PC-9 (cell line): ENCODE results near the gene ECHDC3. TPM values are rescaled to one million over a fixed set of nuclear protein-coding genes. Genes with fewer than 3 reads are reported as not detected.

Experiments used
- BruUV-seq: library from RNA; stranded (reverse); fragments of 400-500 nt; replicated peaks from 2 replicates; lab custom pipeline; 2021; lab: Mats Ljungman, UMichigan
- CTCF ChIA-PET: fragments of 300-600 bp; sonication (Branson Sonifier 250); formaldehyde crosslinking; loops from one replicate; lab custom pipeline; 2022; ENCODE audit warnings: antibody characterized with exemption; lab: Charles Lee
- POLR2A ChIA-PET: fragments of 300-600 bp; sonication (Branson Sonifier 250); formaldehyde crosslinking; loops from one replicate; lab custom pipeline; 2022; ENCODE audit warnings: antibody characterized with exemption; ENCODE audit not compliant: unreplicated experiment; lab: Charles Lee
- DNase-seq, 2 experiments: peaks; one replicate each; pipeline versions ENCODE4 v3.0.0 to v3.0.0-alpha.2; 2015 to 2022; ENCODE audit warnings: mixed read lengths in 1 of 2
- H2AFZ ChIP-seq: fragments of 200-600 bp; sonication (generic); 2 replicates; pipeline ENCODE4 v1.8.1; 2017; ENCODE audit warnings: antibody characterized with exemption
- H3F3A ChIP-seq: fragments of 200-600 bp; sonication (generic); 2 replicates; pipeline ENCODE4 v1.8.1; 2017; ENCODE audit warnings: antibody characterized with exemption, mild to moderate bottlenecking, low read depth; ENCODE audit not compliant: insufficient read depth
- H3K27ac ChIP-seq: fragments of 200-600 bp; sonication (generic); 2 replicates; pipeline ENCODE4 v1.6.1; 2016; ENCODE audit warnings: mixed run types
- H3K27me3 ChIP-seq: fragments of 200-600 bp; sonication (generic); 2 replicates; pipeline ENCODE4 v1.6.1; 2016; ENCODE audit warnings: low read depth, mixed run types; ENCODE audit not compliant: insufficient read depth
- H3K36me3 ChIP-seq: fragments of 200-600 bp; sonication (generic); 2 replicates; pipeline ENCODE4 v1.6.1; 2016; ENCODE audit warnings: low read depth, mixed run types
- H3K4me1 ChIP-seq: fragments of 200-600 bp; sonication (generic); replicated peaks from 2 replicates; pipeline ENCODE4 v1.6.1; 2016; ENCODE audit warnings: mixed run types; ENCODE audit not compliant: insufficient read depth
- H3K4me2 ChIP-seq: fragments of 200-600 bp; sonication (generic); 2 replicates; pipeline ENCODE4 v1.6.1; 2017; ENCODE audit warnings: mixed run types
- H3K4me3 ChIP-seq: fragments of 200-600 bp; sonication (generic); 2 replicates; pipeline ENCODE4 v1.6.1; 2016; ENCODE audit warnings: mixed run types
- H3K79me2 ChIP-seq: fragments of 200-600 bp; sonication (generic); 2 replicates; pipeline ENCODE4 v1.6.1; 2017; ENCODE audit warnings: low read depth, mixed run types
- H3K9me2 ChIP-seq: fragments of 200-600 bp; sonication (generic); 2 replicates; pipeline ENCODE4 v1.8.1; 2017; ENCODE audit warnings: mild to moderate bottlenecking; ENCODE audit not compliant: insufficient read depth
- H3K9me3 ChIP-seq: fragments of 200-600 bp; sonication (generic); 2 replicates; pipeline ENCODE4 v1.8.1; 2016; ENCODE audit warnings: low read depth; ENCODE audit not compliant: insufficient read depth
- H4K20me1 ChIP-seq: fragments of 200-600 bp; sonication (generic); 2 replicates; pipeline ENCODE4 v1.8.1; 2017; ENCODE audit not compliant: insufficient read depth
- EZH2 ChIP-seq: fragments of 200-600 bp; sonication (generic); IDR thresholded peaks from 2 replicates; pipeline ENCODE4 v1.8.0; 2017; ENCODE audit warnings: antibody characterized with exemption, low read depth
- intact Hi-C: fragments of 100-400 bp; cut with micrococcal nuclease; formaldehyde crosslinking; loops from one replicate; pipeline ENCODE4 v1.10.0; 2022; ENCODE audit not compliant: unreplicated experiment
- total RNA-seq: library from RNA; stranded (reverse); gene quantifications from 2 replicates; pipeline ENCODE4 v1.2.3, GENCODE V29; 2021
- TF ChIP-seq, protein P1 (sequence below): fragments of 200-600 bp; sonication (generic); conservative IDR thresholded peaks from 2 replicates; pipeline ENCODE4 v1.6.1; 2017; ENCODE audit warnings: mixed run types, antibody characterized with exemption, mild to moderate bottlenecking, moderate library complexity

The ECHDC3 gene
- total RNA-seq, 1 experiment from 2014 or later = not detected

DNA sequence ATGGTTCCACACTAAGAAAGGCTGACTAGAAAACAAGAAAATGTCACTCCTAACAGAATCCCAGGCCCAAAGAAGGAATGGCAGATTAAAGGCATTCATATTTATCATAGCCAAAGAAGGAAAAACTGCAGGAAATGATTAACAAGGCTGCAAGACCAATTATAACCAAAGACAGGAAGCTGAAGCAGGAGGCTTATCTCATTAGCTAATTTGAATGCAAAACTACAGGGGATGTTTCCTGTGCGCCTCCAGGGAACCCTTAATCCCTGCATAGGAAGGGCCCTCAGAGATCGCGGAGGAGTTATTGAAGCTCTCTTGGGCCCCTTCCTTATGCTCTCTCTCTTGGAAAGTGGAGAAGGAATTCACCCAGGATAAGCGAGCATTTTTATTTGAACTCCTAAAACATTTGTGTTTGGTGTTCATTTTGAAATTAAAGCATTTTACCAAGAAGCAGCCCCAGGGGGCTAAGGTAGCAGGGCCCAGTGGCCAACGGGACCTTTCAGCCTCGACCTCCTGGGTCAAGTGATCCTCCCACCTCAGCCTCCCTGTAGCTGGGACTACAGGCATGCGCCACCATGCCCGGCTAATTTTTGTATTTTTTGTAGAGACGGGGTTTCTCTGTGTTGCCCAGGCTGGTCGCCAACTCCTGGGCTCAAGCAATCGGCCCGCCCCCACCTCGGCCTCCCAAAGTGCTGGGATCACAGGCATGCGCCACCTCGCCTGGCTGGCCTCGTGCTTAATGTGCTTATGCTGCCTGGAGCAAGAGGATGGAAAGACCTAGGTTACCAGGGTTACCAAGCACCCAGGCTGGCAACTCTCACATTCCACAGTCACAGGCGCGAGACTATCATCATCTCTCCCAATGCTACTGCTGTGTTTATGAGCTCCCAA is 56.9 kb downstream of the ECHDC3 start:
- ChIA-PET CTCF (interaction anchor here (0.5 to 1.0 kb wide), 2 partner anchors 16 to 113 kb away, joined by 3 read pairs; no protein-coding TSS in a partner anchor), POLR2A (interaction anchor here (0.6 kb wide), 1 partner anchor 83 kb away, joined by 3 read pairs; no protein-coding TSS in a partner anchor)
- no peaks in the 10 kb centered on the region for H3K79me2 ChIP-seq
- H3K4me1 ChIP-seq = peaks cover 10% of the 10 kb centered on the region
- no peak overlapping the region for H3K4me3 ChIP-seq
- DNase-seq = no peak
- intact Hi-C loops = no loop called here
- BruUV-seq = no TSS peak
- TF ChIP-seq EZH2 = no peak
- TF ChIP-seq, protein P1, sequence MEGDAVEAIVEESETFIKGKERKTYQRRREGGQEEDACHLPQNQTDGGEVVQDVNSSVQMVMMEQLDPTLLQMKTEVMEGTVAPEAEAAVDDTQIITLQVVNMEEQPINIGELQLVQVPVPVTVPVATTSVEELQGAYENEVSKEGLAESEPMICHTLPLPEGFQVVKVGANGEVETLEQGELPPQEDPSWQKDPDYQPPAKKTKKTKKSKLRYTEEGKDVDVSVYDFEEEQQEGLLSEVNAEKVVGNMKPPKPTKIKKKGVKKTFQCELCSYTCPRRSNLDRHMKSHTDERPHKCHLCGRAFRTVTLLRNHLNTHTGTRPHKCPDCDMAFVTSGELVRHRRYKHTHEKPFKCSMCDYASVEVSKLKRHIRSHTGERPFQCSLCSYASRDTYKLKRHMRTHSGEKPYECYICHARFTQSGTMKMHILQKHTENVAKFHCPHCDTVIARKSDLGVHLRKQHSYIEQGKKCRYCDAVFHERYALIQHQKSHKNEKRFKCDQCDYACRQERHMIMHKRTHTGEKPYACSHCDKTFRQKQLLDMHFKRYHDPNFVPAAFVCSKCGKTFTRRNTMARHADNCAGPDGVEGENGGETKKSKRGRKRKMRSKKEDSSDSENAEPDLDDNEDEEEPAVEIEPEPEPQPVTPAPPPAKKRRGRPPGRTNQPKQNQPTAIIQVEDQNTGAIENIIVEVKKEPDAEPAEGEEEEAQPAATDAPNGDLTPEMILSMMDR = no peak
- no peak overlapping the region for H3K4me2 ChIP-seq
- no peaks in the 10 kb centered on the region for H3K27me3 ChIP-seq
- H2AFZ ChIP-seq = no peak overlapping the region
- no peaks in the 10 kb centered on the region for H4K20me1 ChIP-seq
- no peaks in the 10 kb centered on the region for H3K9me3 ChIP-seq
- H3K9me2 ChIP-seq = no peaks in the 10 kb centered on the region
- H3K36me3 ChIP-seq = no peaks in the 10 kb centered on the region
- H3K27ac ChIP-seq = no peak overlapping the region
- H3F3A ChIP-seq = peaks cover 8% of the 10 kb centered on the region; the same call in 1 of the 2 replicates

DNA sequence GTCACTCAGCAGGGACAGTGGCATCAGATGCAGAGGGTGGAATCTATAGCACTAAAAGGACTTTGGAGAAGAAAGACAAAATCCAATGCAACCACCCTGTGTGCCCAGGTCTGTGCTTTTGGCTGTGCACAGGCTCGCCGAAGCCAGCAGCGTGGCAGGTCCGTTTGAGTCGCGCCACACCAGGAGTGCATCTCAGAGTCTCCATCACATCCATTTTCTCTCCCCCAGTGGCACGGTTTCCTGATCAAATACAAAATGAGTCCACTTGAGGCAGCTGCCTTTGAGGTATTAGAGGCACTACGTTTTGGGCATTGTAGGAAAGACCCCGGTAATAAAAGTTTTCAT is 57.5 kb downstream of the ECHDC3 start:
- CTCF ChIA-PET = interaction anchor here (0.5 kb wide), 1 partner anchor 112 kb away, joined by 3 read pairs; no protein-coding TSS in a partner anchor

GRCh38 chr10:11804336-11804735 is 62.2 kb downstream of the ECHDC3 start:
- intact Hi-C loops = no loop called here
- Histone ChIP-seq H3K36me3 (no peaks in the 10 kb centered on the region), H3K4me1 (0 out of 2 replicates have a peak, but pooled peaks cover under 1% of the 10 kb centered on the region), H3K4me2 (no peak overlapping the region), H3K9me2 (no peaks in the 10 kb centered on the region), H3K27me3 (no peaks in the 10 kb centered on the region), H4K20me1 (no peaks in the 10 kb centered on the region), H3K27ac (no peak overlapping the region), H3F3A (no peaks in the 10 kb centered on the region), H3K79me2 (no peaks in the 10 kb centered on the region), H3K9me3 (no peaks in the 10 kb centered on the region), H3K4me3 (no peak overlapping the region), H2AFZ (no peak overlapping the region)
- no TSS peak for BruUV-seq
- no peak for DNase-seq
- ChIA-PET CTCF (no interaction called here), POLR2A (interaction anchor here (0.7 kb wide), 1 partner anchor 138 kb away, joined by 4 read pairs; no protein-coding TSS in a partner anchor)
- TF ChIP-seq, protein P1 = no peak
- no peak for TF ChIP-seq EZH2

More for the DNA sequence above, 57.5 kb downstream of the ECHDC3 start:
- no peak overlapping the region for H3K27ac ChIP-seq
- no TSS peak for BruUV-seq
- no peak overlapping the region for H3K4me3 ChIP-seq
- no peak overlapping the region for H3K4me2 ChIP-seq
- TF ChIP-seq EZH2 = no peak
- TF ChIP-seq, protein P1 = no peak
- H3K9me2 ChIP-seq = no peaks in the 10 kb centered on the region
- no peaks in the 10 kb centered on the region for H4K20me1 ChIP-seq
- H3K36me3 ChIP-seq = no peaks in the 10 kb centered on the region
- H2AFZ ChIP-seq = no peak overlapping the region
- no peaks in the 10 kb centered on the region for H3K79me2 ChIP-seq
- H3F3A ChIP-seq = peaks cover 3% of the 10 kb centered on the region; the same call in 1 of the 2 replicates
- intact Hi-C loops = no loop called here
- no peaks in the 10 kb centered on the region for H3K27me3 ChIP-seq
- peaks cover 4% of the 10 kb centered on the region for H3K4me1 ChIP-seq
- no peak for DNase-seq
- no peaks in the 10 kb centered on the region for H3K9me3 ChIP-seq
- POLR2A ChIA-PET = no interaction called here
